Kidney (tissue), 14 donors: ENCODE results near the gene TMEM88. TPM values are rescaled to one million over a fixed set of nuclear protein-coding genes. Genes with fewer than 3 reads are reported as not detected.
A peak's percentile ranks its signal among the peaks of the same experiment; 100 is the strongest.

Experiments
- DNase-seq, 5 donors: peaks; one replicate each; pipeline ENCODE4 v3.0.0-alpha.2; 2013 to 2020
- FAIRE-seq: peaks from 2 replicates; lab custom pipeline; 2012; peaks lifted over from hg19 to GRCh38; lab: Jason Lieb, UNC
- H3K27ac ChIP-seq, 2 donors: one replicate each; pipeline ENCODE4 v1.7.0; 2013; ENCODE audit warnings: low read depth in 2 of 2, low read length in 2 of 2, inconsistent platforms in 1 of 2
- H3K27me3 ChIP-seq: one replicate; pipeline ENCODE4 v1.7.1; 2013; ENCODE audit warnings: low read length, inconsistent platforms; ENCODE audit not compliant: control insufficient read depth, insufficient read depth
- H3K36me3 ChIP-seq, 3 donors: one replicate each; pipeline versions ENCODE4 v1.7.0 to v1.7.1; 2013; ENCODE audit warnings: low read length in 3 of 3, control low read depth in 1 of 3, inconsistent platforms in 1 of 3; ENCODE audit not compliant: insufficient read depth in 3 of 3, control insufficient read depth in 2 of 3
- H3K4me1 ChIP-seq, 3 donors: one replicate each; pipeline versions ENCODE4 v1.7.0 to v1.7.1; 2013; ENCODE audit warnings: low read length in 3 of 3, inconsistent platforms in 1 of 3, low read depth in 1 of 3; ENCODE audit not compliant: control insufficient read depth in 2 of 3, insufficient read depth in 2 of 3
- H3K4me3 ChIP-seq, 3 donors: one replicate each; pipeline versions ENCODE4 v1.7.0 to v1.8.1; 2013; ENCODE audit warnings: low read length in 3 of 3, control low read depth in 1 of 3, inconsistent platforms in 1 of 3
- H3K9ac ChIP-seq, 3 donors: one replicate each; pipeline versions ENCODE4 v1.7.0 to v1.7.1; 2013; ENCODE audit warnings: low read length in 3 of 3, control low read depth in 1 of 3, inconsistent platforms in 1 of 3
- H3K9me3 ChIP-seq, 3 donors: one replicate each; pipeline versions ENCODE4 v1.7.0 to v1.7.1; 2013; ENCODE audit warnings: low read length in 3 of 3, control low read depth in 1 of 3, inconsistent platforms in 1 of 3; ENCODE audit not compliant: control insufficient read depth in 2 of 3, insufficient read depth in 1 of 3
- CTCF ChIP-seq: IDR thresholded peaks from 3 replicates; pipeline ENCODE4 v1.5.1; 2012; ENCODE audit warnings: mild to moderate bottlenecking, moderate library complexity, borderline replicate concordance; ENCODE audit not compliant: insufficient read depth; ENCODE audit errors: extremely low read depth
- intact Hi-C: fragments of 100-400 bp; cut with DNase I; formaldehyde crosslinking; loops from one replicate; pipeline ENCODE4 v1.11.1; 2022
- polyA plus RNA-seq: library from polyadenylated mRNA; stranded (reverse); fragments of 350-450 nt; fragmentation: Illumina TruSeq; extraction: RNeasy Lipid Tissue Mini Kit (QIAGEN cat#74804); gene quantifications from one replicate; pipeline ENCODE4 v1.2.3, GENCODE V29; 2014; ENCODE audit warnings: low read depth, low replicate concordance; ENCODE audit not compliant: insufficient read depth
- total RNA-seq: library from RNA; stranded (reverse); fragmentation: NEBNext Ultra II Directional; extraction: Animal tissue kit (Norgen Biotek cat#: 25700); gene quantifications from one replicate; pipeline ENCODE4 v1.2.1, GENCODE V29; 2021
- donor health status: control.
- donor health status: control.
- donor health status: control.
- donor health status: control.
- donor health status: control.
- donor health status: DM: yes; HTN: yes; CAD: no.
- donor health status: Normal renal cell carcinoma (clear cell type).

TMEM88 gene
- total and polyA plus RNA-seq, 2 donors from 2014 or later, result 17.6 to 59.8 TPM

- intact Hi-C loops, result no loop called here
- FAIRE-seq, result no peak
- Histone ChIP-seq H3K27me3 (no peaks in the 10 kb centered on the region), H3K27ac (peak overlapping the region; percentile 27 to 59), H3K36me3 (peaks cover 0 to 9% (median 2%) of the 10 kb centered on the region in 3 donors), H3K4me3 (no peak overlapping the region), H3K4me1 (peaks cover 0 to 10% (median 6%) of the 10 kb centered on the region in 3 donors), H3K9ac (peak overlapping the region in 2 of 3 donors; percentile 24 to 38), H3K9me3 (no peaks in the 10 kb centered on the region)
- TF ChIP-seq CTCF, result no peak
- peak in 1 of 5 donors; percentile 21 for DNase-seq
Measured at GRCh38 chr17:7882068-7882467, 27.2 kb downstream of the TMEM88 start.

- TF ChIP-seq CTCF, result no peak
- H3K27me3 ChIP-seq, result no peaks in the 10 kb centered on the region
- peak overlapping the region in 1 of 3 donors; percentile 15 for H3K9ac ChIP-seq
- DNase-seq (peak in 1 of 5 donors; percentile 25), FAIRE-seq (no peak)
- no peaks in the 10 kb centered on the region for H3K9me3 ChIP-seq
- H3K27ac ChIP-seq, result peak overlapping the region; percentile 49 to 59
- H3K36me3 ChIP-seq, result peaks cover 0 to 9% (median 2%) of the 10 kb centered on the region in 3 donors
- peaks cover 0 to 10% (median 6%) of the 10 kb centered on the region in 3 donors for H3K4me1 ChIP-seq
- intact Hi-C loops, result no loop called here
- no peak overlapping the region for H3K4me3 ChIP-seq
Measured at GRCh38 chr17:7882629-7883028, 27.8 kb downstream of the TMEM88 start.

- peak overlapping the region in 2 of 3 donors; percentile 35 to 64 for H3K9ac ChIP-seq
- intact Hi-C loops, result no loop called here
- FAIRE-seq (no peak), DNase-seq (peak in 4 of 5 donors; percentile 39 to 74 (median 62))
- peaks cover 0 to 9% (median 2%) of the 10 kb centered on the region in 3 donors for H3K36me3 ChIP-seq
- H3K27ac ChIP-seq, result peak overlapping the region; percentile 34 to 54
- H3K9me3 ChIP-seq, result no peaks in the 10 kb centered on the region
- TF ChIP-seq CTCF, result no peak
- peak overlapping the region in 2 of 3 donors; percentile 38 to 58 for H3K4me3 ChIP-seq
- no peaks in the 10 kb centered on the region for H3K27me3 ChIP-seq
- H3K4me1 ChIP-seq, result peaks cover 11 to 23% (median 11%) of the 10 kb centered on the region in 3 donors
Measured at GRCh38 chr17:7883781-7884386, 29.0 kb downstream of the TMEM88 start.
